Sigmoid colon (tissue), 4 donors: ENCODE measurements around the gene BPIFB4.

Source experiments
- EP300 ChIP-seq, 4 donors: sonication (generic); formaldehyde crosslinking; IDR thresholded peaks; one replicate each; pipeline ENCODE4 v1.6.1; 2017; ENCODE audit warnings: antibody characterized with exemption in 4 of 4
- POLR2A ChIP-seq, 2 donors: fragments of 450-650 bp; IDR thresholded peaks; one replicate each; pipeline ENCODE4 v1.6.1; 2016; ENCODE audit warnings: antibody characterized with exemption in 2 of 2, mild to moderate bottlenecking in 2 of 2, moderate library complexity in 2 of 2
- POLR2AphosphoS5 ChIP-seq, 4 donors: sonication (generic); formaldehyde crosslinking; IDR thresholded peaks; one replicate each; pipeline ENCODE4 v1.6.1; 2017; ENCODE audit warnings: antibody characterized with exemption in 4 of 4
- TF ChIP-seq, protein P1 (sequence below), 4 experiments: fragments of 450-650 bp in 3 of 4; fragments of 200-600 bp in 1 of 4; IDR thresholded peaks; one replicate each; pipeline ENCODE4 v1.5.1; 2016 to 2019; ENCODE audit warnings: antibody characterized with exemption in 4 of 4, mild to moderate bottlenecking in 3 of 4, moderate library complexity in 2 of 4

DNA sequence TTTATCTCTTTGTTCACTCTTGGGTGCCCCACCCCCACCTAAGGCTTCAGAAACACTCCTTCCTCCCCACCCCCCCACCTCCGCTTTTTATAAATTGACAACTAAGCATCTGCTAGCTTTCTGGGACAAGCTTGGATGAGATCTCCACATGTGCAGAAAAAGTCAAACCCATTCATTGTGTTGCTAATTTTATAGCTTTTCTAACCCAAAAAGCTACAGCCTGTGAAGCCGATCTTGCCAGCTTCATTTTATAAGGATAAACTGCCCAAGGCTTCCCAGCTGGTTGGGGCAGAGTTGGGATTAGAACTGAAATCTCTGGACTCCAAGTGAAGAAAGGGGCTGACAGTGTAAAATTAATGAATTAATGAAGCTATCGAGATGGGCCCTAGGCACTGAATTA, 24.1 kb downstream of the BPIFB4 start:
- TF ChIP-seq POLR2AphosphoS5 (IDR thresholded peaks at IDR 0.05), result no peak
- TF ChIP-seq, protein P1, sequence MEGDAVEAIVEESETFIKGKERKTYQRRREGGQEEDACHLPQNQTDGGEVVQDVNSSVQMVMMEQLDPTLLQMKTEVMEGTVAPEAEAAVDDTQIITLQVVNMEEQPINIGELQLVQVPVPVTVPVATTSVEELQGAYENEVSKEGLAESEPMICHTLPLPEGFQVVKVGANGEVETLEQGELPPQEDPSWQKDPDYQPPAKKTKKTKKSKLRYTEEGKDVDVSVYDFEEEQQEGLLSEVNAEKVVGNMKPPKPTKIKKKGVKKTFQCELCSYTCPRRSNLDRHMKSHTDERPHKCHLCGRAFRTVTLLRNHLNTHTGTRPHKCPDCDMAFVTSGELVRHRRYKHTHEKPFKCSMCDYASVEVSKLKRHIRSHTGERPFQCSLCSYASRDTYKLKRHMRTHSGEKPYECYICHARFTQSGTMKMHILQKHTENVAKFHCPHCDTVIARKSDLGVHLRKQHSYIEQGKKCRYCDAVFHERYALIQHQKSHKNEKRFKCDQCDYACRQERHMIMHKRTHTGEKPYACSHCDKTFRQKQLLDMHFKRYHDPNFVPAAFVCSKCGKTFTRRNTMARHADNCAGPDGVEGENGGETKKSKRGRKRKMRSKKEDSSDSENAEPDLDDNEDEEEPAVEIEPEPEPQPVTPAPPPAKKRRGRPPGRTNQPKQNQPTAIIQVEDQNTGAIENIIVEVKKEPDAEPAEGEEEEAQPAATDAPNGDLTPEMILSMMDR (IDR thresholded peaks at IDR 0.05), result no peak
- no peak for TF ChIP-seq POLR2A (IDR thresholded peaks at IDR 0.05)
- no peak for TF ChIP-seq EP300 (IDR thresholded peaks at IDR 0.05)
